Urothelium cell line (cell line): ENCODE measurements around the gene CTAGE9.

Source experiments
- DNase-seq: peaks from one replicate; pipeline ENCODE4 v3.0.0; 2011; ENCODE audit warnings: low spot score, mixed read lengths
- FAIRE-seq: peaks from 2 replicates; lab custom pipeline; 2011; peaks lifted over from hg19 to GRCh38; lab: Jason Lieb, UNC

Gene CTAGE9

GRCh38 chr6:131678442-131678841, 32.4 kb downstream of the CTAGE9 start:
- FAIRE-seq (no peak), DNase-seq (no peak)

- FAIRE-seq (no peak), DNase-seq (no peak)
Measured at GRCh38 chr6:131673184-131673583, 37.6 kb downstream of the CTAGE9 start.

DNA sequence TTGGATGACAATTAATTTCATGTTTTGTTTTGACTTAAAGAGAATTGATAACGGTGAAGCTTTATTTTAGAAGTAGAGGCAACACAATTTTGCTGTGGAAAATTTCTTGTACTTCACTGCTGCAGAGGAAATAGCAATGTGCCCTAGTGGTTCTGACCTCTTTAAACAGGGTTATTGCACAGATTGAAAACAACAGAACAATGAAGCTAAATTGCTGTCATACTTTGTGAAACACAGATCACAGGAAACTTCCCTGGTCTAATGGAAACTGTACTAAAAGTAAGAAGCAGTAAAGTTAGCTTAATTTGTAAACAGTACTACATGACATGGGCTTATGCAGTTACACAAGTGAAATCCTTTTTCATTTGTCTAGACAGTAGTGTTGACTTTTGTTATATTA, 40.9 kb downstream of the CTAGE9 start:
- DNase-seq (no peak), FAIRE-seq (no peak)

DNA sequence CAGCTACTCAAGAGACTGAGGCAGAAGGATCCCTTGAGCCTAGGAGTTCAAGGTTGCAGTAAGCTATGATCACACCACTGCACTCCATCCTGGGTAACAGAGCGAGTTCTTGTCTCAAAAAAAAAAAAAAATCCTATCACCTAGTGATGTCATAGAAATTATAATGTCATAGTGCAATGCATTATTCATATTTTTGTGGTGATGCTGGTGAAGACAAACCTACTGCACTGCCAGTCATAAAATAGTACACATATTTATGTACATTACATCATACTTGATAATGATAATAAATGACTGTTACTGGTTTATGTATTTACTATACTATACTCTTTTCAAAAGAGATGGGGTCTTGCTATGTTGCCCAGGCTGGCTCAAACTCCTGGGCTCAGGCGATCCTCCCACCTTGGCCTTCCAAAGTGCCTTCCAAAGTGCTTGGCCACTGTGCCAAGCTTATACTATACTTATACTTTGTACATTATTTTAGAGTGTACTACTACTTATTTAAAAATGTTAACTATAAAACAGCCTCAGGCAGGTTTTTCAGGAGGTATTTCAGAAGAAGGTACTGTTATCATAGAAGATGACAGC, 47.1 kb downstream of the CTAGE9 start:
- no peak for FAIRE-seq
- no peak for DNase-seq

- peak; percentile 45 for DNase-seq
- FAIRE-seq, result peak; percentile 52
Measured at GRCh38 chr6:131660195-131660594, 50.6 kb downstream of the CTAGE9 start.
